Esophagus squamous epithelium (tissue), 5 donors: ENCODE results near the gene CHID1. TPM values are rescaled to one million over a fixed set of nuclear protein-coding genes. Genes with fewer than 3 reads are reported as not detected.

Experiments used
- DNase-seq: peaks from one replicate; lab custom pipeline; 2025; lab: John Stamatoyannopoulos, UW
- H3K27ac ChIP-seq, 4 donors: fragments of 200-600 bp; sonication (generic); one replicate each; pipeline ENCODE4 v1.5.1; 2016 to 2019; ENCODE audit warnings: mild to moderate bottlenecking in 1 of 4
- H3K27me3 ChIP-seq, 4 donors: fragments of 200-600 bp; sonication (generic); 1 replicate in 3 of 4; 2 replicates in 1 of 4; pipeline versions ENCODE4 v1.5.1 to v1.6.0; 2017 to 2021; ENCODE audit warnings: antibody characterized with exemption in 1 of 4
- H3K36me3 ChIP-seq, 3 donors: fragments of 200-600 bp; sonication (generic); one replicate each; pipeline ENCODE4 v1.5.1; 2016 to 2019
- H3K4me1 ChIP-seq, 3 donors: fragments of 200-600 bp; sonication (generic); one replicate each; pipeline ENCODE4 v1.5.1; 2017 to 2019
- H3K4me3 ChIP-seq, 4 donors: fragments of 200-600 bp; sonication (generic); 1 replicate in 3 of 4; 2 replicates in 1 of 4; pipeline ENCODE4 v1.5.1; 2016 to 2019; ENCODE audit warnings: mild to moderate bottlenecking in 2 of 4, moderate library complexity in 1 of 4
- H3K9me3 ChIP-seq, 3 donors: fragments of 200-600 bp; sonication (generic); one replicate each; pipeline ENCODE4 v1.5.1; 2016 to 2019
- CTCF ChIP-seq, 6 experiments: fragments of 450-650 bp in 4 of 6; fragments of 200-600 bp in 2 of 6; sonication (generic) in 2 of 6; IDR thresholded peaks; one replicate each; pipeline ENCODE4 v1.5.1; 2016 to 2019; ENCODE audit warnings: antibody characterized with exemption in 6 of 6, mild to moderate bottlenecking in 4 of 6, moderate library complexity in 4 of 6
- POLR2A ChIP-seq, 4 donors: fragments of 450-650 bp; IDR thresholded peaks; one replicate each; pipeline ENCODE4 v1.6.1; 2017; ENCODE audit warnings: antibody characterized with exemption in 4 of 4, mild to moderate bottlenecking in 4 of 4, moderate library complexity in 3 of 4
- WGBS, 2 donors: methylation state at CpG; one replicate each; pipeline ENCODE4 v1.1.5; 2018; 5-methylcytosine and 5-hydroxymethylcytosine counted together
- intact Hi-C: fragments of 100-400 bp; cut with DNase I; formaldehyde crosslinking; loops from one replicate; pipeline ENCODE4 v1.15.0; 2022
- total RNA-seq, 4 donors: library from RNA; depleted of rRNA; stranded (reverse); fragments of >200 nt; gene quantifications; one replicate each; pipeline ENCODE4 v1.1.0, GENCODE V29; 2016
- donor health status: DM: yes; HTN: yes; CAD: no.

Gene CHID1
- total RNA-seq, 4 donors from 2014 or later = 58.2 to 63.4 (median 61.3) TPM

GRCh38 chr11:911031-911889 is 650 bp upstream of the CHID1 start:
- Histone ChIP-seq H3K4me1 (peaks cover 11 to 33% (median 15%) of the 10 kb centered on the region in 3 donors), H3K9me3 (no peaks in the 10 kb centered on the region), H3K27me3 (no peaks in the 10 kb centered on the region), H3K4me3 (peak overlapping the region; percentile 80 to 95 (median 84)), H3K27ac (peak overlapping the region; percentile 86 to 97 (median 94)), H3K36me3 (no peaks in the 10 kb centered on the region)
- no peak for TF ChIP-seq CTCF (IDR thresholded peaks at IDR 0.05)
- intact Hi-C loops = no loop called here
- no peak for DNase-seq
- 2% methylated on average over 19 to 33 of the region's 68 CpGs for WGBS, 2 donors

- Histone ChIP-seq H3K9me3 (no peaks in the 10 kb centered on the region), H3K27me3 (no peaks in the 10 kb centered on the region), H3K4me3 (peak overlapping the region; percentile 80 to 95 (median 84)), H3K36me3 (no peaks in the 10 kb centered on the region), H3K4me1 (peaks cover 11 to 33% (median 15%) of the 10 kb centered on the region in 3 donors), H3K27ac (peak overlapping the region; percentile 86 to 97 (median 94))
- 2 to 4% methylated on average over 23 to 34 of the region's 38 CpGs for WGBS, 2 donors
- intact Hi-C loops = no loop called here
- TF ChIP-seq CTCF (IDR thresholded peaks at IDR 0.05) (no peak), POLR2A (IDR thresholded peaks at IDR 0.05) (no peak)
- DNase-seq = no peak
Measured at GRCh38 chr11:910044-910588, 494 bp downstream of the CHID1 start.

DNA sequence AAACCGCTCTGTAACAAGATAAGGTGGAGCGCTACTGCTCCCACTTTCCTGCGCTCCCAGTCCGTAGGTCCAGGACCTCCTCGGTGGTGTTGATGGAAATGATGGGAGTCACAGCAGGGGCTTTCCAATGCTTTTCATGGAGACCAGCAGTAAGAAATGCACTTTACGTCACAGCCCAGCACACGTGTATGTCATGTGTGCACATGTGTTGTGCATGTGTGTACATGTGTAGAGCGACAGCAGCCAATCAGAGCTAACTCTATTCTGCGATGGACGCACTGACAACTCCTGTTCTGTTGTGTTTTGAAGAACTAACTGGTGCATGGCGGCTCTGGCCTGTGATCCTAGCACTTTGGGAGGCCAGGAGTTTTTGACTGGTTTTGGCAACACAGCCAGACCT is 1.2 kb downstream of the CHID1 start:
- Histone ChIP-seq H3K4me3 (peak overlapping the region in 1 of 4 donors; percentile 95), H3K27ac (no peak overlapping the region), H3K36me3 (peaks cover 0 to 7% (median under 1%) of the 10 kb centered on the region in 3 donors), H3K4me1 (peaks cover 11 to 33% (median 15%) of the 10 kb centered on the region in 3 donors), H3K27me3 (no peaks in the 10 kb centered on the region), H3K9me3 (no peaks in the 10 kb centered on the region)
- intact Hi-C loops = no loop called here
- WGBS, 2 donors = 78 to 83% methylated on average over 5 to 10 of the region's 11 CpGs
- no peak for TF ChIP-seq POLR2A (IDR thresholded peaks at IDR 0.05)
- no peak for TF ChIP-seq CTCF (IDR thresholded peaks at IDR 0.05)
- no peak for DNase-seq

- Histone ChIP-seq H3K27me3 (no peaks in the 10 kb centered on the region), H3K9me3 (no peaks in the 10 kb centered on the region), H3K27ac (no peak overlapping the region), H3K36me3 (peaks cover 8 to 18% (median 12%) of the 10 kb centered on the region in 3 donors), H3K4me1 (peaks cover 11 to 33% (median 15%) of the 10 kb centered on the region in 3 donors), H3K4me3 (no peak overlapping the region)
- DNase-seq = no peak
- intact Hi-C loops = no loop called here
- 62% methylated on average over 2 to 5 of the region's 5 CpGs for WGBS, 2 donors
- TF ChIP-seq CTCF (IDR thresholded peaks at IDR 0.05) = no peak
- no peak for TF ChIP-seq POLR2A (IDR thresholded peaks at IDR 0.05)
Measured at GRCh38 chr11:908273-908672, 2.3 kb downstream of the CHID1 start.

- Histone ChIP-seq H3K27ac (no peak overlapping the region), H3K9me3 (no peaks in the 10 kb centered on the region), H3K4me1 (peaks cover 11 to 33% (median 15%) of the 10 kb centered on the region in 3 donors), H3K27me3 (no peaks in the 10 kb centered on the region), H3K4me3 (no peak overlapping the region), H3K36me3 (peaks cover 14 to 24% (median 18%) of the 10 kb centered on the region in 3 donors)
- WGBS, 2 donors = 42 to 80% methylated on average over 1 to 2 of the region's 2 CpGs
- TF ChIP-seq POLR2A (IDR thresholded peaks at IDR 0.05) = no peak
- no peak for TF ChIP-seq CTCF (IDR thresholded peaks at IDR 0.05)
- no peak for DNase-seq
- intact Hi-C loops = no loop called here
Measured at GRCh38 chr11:907668-908067, 2.9 kb downstream of the CHID1 start.
